Activated CD8-positive, alpha-beta memory T cell treated with anti-CD3 and anti-CD28 coated beads for 36 hours (primary cell): Measurements from ENCODE around the gene POLA1. TPM values are rescaled to one million over a fixed set of nuclear protein-coding genes. Genes with fewer than 3 reads are reported as not detected.

Source experiments
- total RNA-seq, 2 experiments: library from RNA; stranded (reverse); gene quantifications; one replicate each; pipeline ENCODE4 v1.2.3, GENCODE V29; 2021

The POLA1 gene
- total RNA-seq, 2 experiments from 2014 or later, result 46.7 to 49.1 TPM

Other genes with a start within 250 kb of the POLA1 start
- gene PDK3, start 228.6 kb upstream of the POLA1 start, total RNA-seq, result 10 to 100 TPM; 36.1 to 36.5 TPM
- gene PCYT1B, start 46.6 kb upstream of the POLA1 start, total RNA-seq, result under 1 TPM; 0.11 to 0.13 TPM